ENCODE measurements around the gene ATIC.

Gene ATIC

GRCh38 chr2:215361876-215362561, 50.2 kb downstream of the ATIC start:
- DNase-seq = no peak

GRCh38 chr2:215362562-215362904, 50.7 kb downstream of the ATIC start:
- no peak for DNase-seq

- no peak for DNase-seq
These were observed 51.2 kb downstream of the ATIC start for GRCh38 chr2:215363039-215363438.

GRCh38 chr2:215363461-215364156, 51.8 kb downstream of the ATIC start:
- DNase-seq = no peak

- no peak for DNase-seq
These were observed 52.6 kb downstream of the ATIC start for GRCh38 chr2:215364157-215365155.

GRCh38 chr2:215365184-215365658, 53.4 kb downstream of the ATIC start:
- no peak for DNase-seq

- no peak for DNase-seq
These were observed 54.7 kb downstream of the ATIC start for GRCh38 chr2:215366440-215367032.

GRCh38 chr2:215367662-215368492, 56.0 kb downstream of the ATIC start:
- DNase-seq = no peak

- DNase-seq = no peak
These were observed 56.6 kb downstream of the ATIC start for GRCh38 chr2:215368493-215368809.

- DNase-seq = no peak
These were observed 57.4 kb downstream of the ATIC start for GRCh38 chr2:215369181-215369760.

- DNase-seq = no peak
These were observed 58.5 kb downstream of the ATIC start for GRCh38 chr2:215370112-215370965.

GRCh38 chr2:215371915-215372897, 60.3 kb downstream of the ATIC start:
- DNase-seq = no peak

- DNase-seq = no peak
These were observed 61.2 kb downstream of the ATIC start for GRCh38 chr2:215372968-215373649.

GRCh38 chr2:215374002-215374401, 62.1 kb downstream of the ATIC start:
- DNase-seq = no peak

GRCh38 chr2:215374642-215375466, 63.0 kb downstream of the ATIC start:
- no peak for DNase-seq

- DNase-seq = no peak
These were observed 63.6 kb downstream of the ATIC start for GRCh38 chr2:215375467-215375830.

- DNase-seq = no peak
These were observed 64.4 kb downstream of the ATIC start for GRCh38 chr2:215376103-215376780.
